Hippocampal formation (tissue), 2 donors: ENCODE measurements around the gene NKX1-2.
A peak's percentile ranks its signal among the peaks of the same experiment; 100 is the strongest.
"Not testable (repeated sequence)": the region's sequence is repeated elsewhere in the genome, so short reads cannot be mapped to it uniquely, and the experiment has no call there.

Source experiments
- DNase-seq, 2 donors: peaks; one replicate each; lab custom pipeline; 2025; lab: John Stamatoyannopoulos, UW

Gene NKX1-2

GRCh38 chr10:124451276-124451675, 1.4 kb upstream of the NKX1-2 start:
- DNase-seq, result no peak

GRCh38 chr10:124450783-124451057, 885 bp upstream of the NKX1-2 start:
- no peak for DNase-seq

- no peak for DNase-seq
Measured at GRCh38 chr10:124449170-124450011, 444 bp downstream of the NKX1-2 start.

GRCh38 chr10:124448696-124449169, 1.1 kb downstream of the NKX1-2 start:
- DNase-seq, result no peak

- no peak for DNase-seq
Measured at GRCh38 chr10:124447751-124448466, 1.9 kb downstream of the NKX1-2 start.

GRCh38 chr10:124446830-124447750, 2.7 kb downstream of the NKX1-2 start:
- DNase-seq, result no peak

- not testable (repeated sequence) for DNase-seq
Measured at GRCh38 chr10:124441694-124442093, 8.1 kb downstream of the NKX1-2 start.

GRCh38 chr10:124436191-124436638, 13.6 kb downstream of the NKX1-2 start:
- DNase-seq, result no peak

- DNase-seq, result not testable (repeated sequence)
Measured at GRCh38 chr10:124435683-124436082, 14.2 kb downstream of the NKX1-2 start.

- no peak for DNase-seq
Measured at GRCh38 chr10:124433461-124433860, 16.4 kb downstream of the NKX1-2 start.

- DNase-seq, result no peak
Measured at GRCh38 chr10:124430077-124430476, 19.8 kb downstream of the NKX1-2 start.

- DNase-seq, result no peak
Measured at GRCh38 chr10:124429576-124429975, 20.3 kb downstream of the NKX1-2 start.

- DNase-seq, result no peak
Measured at GRCh38 chr10:124428207-124428777, 21.5 kb downstream of the NKX1-2 start.

- no peak for DNase-seq
Measured at GRCh38 chr10:124425227-124425962, 24.4 kb downstream of the NKX1-2 start.

GRCh38 chr10:124423813-124424212, 26.0 kb downstream of the NKX1-2 start:
- DNase-seq, result no peak

- DNase-seq, result no peak
Measured at GRCh38 chr10:124422742-124423141, 27.1 kb downstream of the NKX1-2 start.

GRCh38 chr10:124420254-124420653, 29.6 kb downstream of the NKX1-2 start:
- DNase-seq, result no peak

GRCh38 chr10:124419635-124420034, 30.2 kb downstream of the NKX1-2 start:
- DNase-seq, result no peak

- peak; percentile 93 to 94 for DNase-seq
Measured at GRCh38 chr10:124418726-124419501, 30.9 kb downstream of the NKX1-2 start, which contains the start of gene OAT. TSS of gene OAT (minus strand) at chr10:124418923. CDS start at chr10:124412171, 6,752 bp downstream.
